ENCODE results near the gene RCAN1.
A peak's percentile ranks its signal among the peaks of the same experiment; 100 is the strongest.

The RCAN1 gene

DNA sequence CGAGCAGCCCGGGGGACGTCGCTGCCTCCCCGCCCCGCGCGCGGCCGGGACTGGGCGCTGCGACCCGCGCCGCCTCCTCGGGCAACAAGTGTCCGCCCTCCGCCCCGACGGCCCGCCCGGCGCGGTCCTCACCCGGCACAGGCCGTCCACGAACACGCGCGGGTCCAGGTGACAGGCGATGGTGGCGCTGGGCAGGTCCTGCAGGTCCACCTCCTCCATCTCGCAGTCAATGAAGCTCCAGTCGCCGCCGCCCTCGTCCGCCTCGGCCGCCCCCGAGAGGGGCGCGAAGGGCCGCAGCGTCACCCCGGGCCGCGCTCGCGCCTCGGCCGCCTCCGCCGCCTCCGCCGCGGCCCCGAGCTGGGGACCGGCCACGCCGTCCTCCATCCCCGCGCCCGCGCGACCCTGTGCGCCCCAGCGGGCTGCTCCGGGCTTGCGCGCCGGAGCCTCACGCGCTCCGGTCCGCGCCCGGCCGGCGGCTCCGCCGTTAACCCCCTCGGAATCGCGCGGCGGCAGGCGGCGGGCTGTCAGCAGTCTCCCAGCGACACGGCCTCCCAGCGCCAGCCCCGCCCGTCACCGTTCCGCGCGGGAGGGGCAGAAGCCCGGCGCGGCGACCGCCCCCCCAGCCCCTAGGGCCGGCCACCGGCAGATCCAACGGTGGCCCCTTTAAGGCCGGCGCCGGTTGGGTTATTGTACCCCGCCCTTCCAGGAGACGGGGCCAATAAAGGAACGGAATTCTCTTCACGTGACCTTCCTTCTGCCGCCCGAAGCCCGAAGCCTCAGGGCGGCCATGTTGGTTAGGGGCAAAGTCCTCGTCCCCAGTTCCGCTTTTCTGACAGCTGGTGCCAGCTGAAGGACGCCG, at the start of gene RCAN1:
TSS of gene RCAN1 (minus strand) at position 486 of the 859 bp plus-strand sequence. CDS start at position 384, 102 bp downstream.
- Mint-ChIP-seq H3K27ac (peak within 1 kb of the TSS; percentile 96), H3K36me3 (no peaks in the 10 kb centered on the region), H3K27me3 (peaks cover under 1% of the 10 kb centered on the region), H3K9me3 (no peaks in the 10 kb centered on the region), H3K4me3 (peak within 1 kb of the TSS; percentile 90), H3K4me1 (peaks cover 27% of the 10 kb centered on the region)

DNA sequence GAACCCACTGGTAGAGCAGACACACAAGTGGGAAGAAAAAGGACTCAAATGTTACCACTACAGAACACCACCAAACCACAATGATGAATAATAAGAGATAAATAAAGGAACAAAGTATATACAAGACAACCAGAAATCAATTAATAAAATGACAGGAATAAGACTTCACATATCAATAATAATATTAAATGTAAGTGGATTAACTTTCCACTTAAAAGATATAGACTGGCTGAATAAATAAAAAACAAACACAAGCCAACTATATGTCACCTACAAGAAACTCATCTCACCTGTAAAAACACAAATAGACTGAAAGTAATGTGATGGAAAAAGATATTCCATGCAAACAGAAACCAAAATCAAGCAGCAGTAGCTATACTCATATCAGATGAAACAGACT, 46.9 kb upstream of the RCAN1 start:
- Mint-ChIP-seq H3K27ac (no peak overlapping the region), H3K36me3 (peaks cover 4% of the 10 kb centered on the region), H3K9me3 (peaks cover 22% of the 10 kb centered on the region), H3K4me3 (no peak overlapping the region), H3K4me1 (no peaks in the 10 kb centered on the region), H3K27me3 (peaks cover 20% of the 10 kb centered on the region)

DNA sequence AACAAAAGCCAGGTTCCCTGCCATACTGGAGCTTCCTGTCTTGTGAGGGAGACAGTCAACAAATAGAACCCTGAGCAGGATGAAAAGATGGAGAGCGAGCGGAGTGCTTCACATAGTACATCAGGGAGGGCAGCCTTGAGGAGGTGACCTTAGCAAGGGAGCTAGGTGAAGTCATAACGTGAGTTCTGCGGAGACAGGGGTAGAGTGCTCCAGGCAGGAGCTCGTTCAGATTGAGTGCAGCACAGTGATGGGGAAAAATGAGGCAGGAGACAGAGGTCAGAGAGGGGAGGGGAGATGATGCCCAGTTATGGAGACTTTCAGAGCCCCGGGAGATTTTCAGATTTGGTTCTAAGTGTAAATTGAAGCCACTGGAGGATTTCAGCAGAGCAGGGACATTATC, 38.6 kb upstream of the RCAN1 start:
- Mint-ChIP-seq H3K9me3 (no peaks in the 10 kb centered on the region), H3K27ac (no peak overlapping the region), H3K4me3 (no peak overlapping the region), H3K27me3 (peaks cover 20% of the 10 kb centered on the region), H3K36me3 (no peaks in the 10 kb centered on the region), H3K4me1 (no peaks in the 10 kb centered on the region)

DNA sequence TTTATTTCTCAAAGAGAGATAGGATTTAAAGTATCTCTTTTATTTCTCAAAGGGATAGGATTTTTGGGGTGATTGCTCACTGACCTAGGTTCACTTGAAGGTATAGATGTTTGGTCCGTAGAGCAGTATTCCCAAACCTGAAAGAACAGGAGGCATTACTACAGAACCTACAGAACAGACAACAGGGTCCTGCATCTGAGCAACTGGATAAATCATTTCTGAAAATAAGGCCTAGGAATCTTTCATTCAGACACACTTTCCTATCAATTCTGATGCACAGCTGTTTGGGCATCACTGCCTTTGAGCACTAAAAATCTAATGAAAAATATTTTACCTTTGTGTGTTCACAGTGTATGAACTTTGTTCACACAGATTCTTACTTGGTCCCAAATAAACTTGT, 36.7 kb upstream of the RCAN1 start:
- no peaks in the 10 kb centered on the region for H3K4me1 Mint-ChIP-seq
- no peak overlapping the region for H3K4me3 Mint-ChIP-seq
- H3K36me3 Mint-ChIP-seq: no peaks in the 10 kb centered on the region
- H3K27ac Mint-ChIP-seq: no peak overlapping the region
- H3K9me3 Mint-ChIP-seq: no peaks in the 10 kb centered on the region
- peaks cover 11% of the 10 kb centered on the region for H3K27me3 Mint-ChIP-seq

DNA sequence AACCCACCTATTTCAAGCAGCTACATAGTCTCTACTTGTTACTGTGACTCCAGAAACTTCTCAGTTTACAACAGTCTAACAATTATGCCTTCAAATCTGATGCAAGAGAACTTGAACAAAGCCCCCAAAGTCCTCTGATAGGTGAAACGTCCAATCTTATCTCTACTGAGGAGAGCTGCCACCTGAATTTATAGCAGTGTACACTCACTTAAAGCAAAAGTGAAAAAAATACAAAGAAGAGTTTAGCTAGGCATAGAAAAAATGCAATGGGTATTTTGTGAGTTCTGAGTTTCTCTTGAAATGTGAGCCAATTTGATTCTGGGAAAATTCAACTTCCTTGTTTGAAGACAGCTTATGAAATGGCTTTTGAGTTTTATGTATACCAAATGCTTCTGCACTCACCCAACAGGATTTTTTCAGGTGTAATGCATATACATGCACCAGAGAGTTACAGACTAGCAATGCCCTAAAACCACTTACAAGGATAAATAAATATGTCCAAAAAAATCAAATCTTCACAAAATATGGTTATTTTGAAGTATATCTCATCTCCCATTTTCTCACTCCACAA, 36.0 kb upstream of the RCAN1 start:
- H3K4me1 Mint-ChIP-seq: no peaks in the 10 kb centered on the region
- no peak overlapping the region for H3K27ac Mint-ChIP-seq
- no peaks in the 10 kb centered on the region for H3K9me3 Mint-ChIP-seq
- peaks cover 8% of the 10 kb centered on the region for H3K27me3 Mint-ChIP-seq
- H3K36me3 Mint-ChIP-seq: no peaks in the 10 kb centered on the region
- H3K4me3 Mint-ChIP-seq: no peak overlapping the region

DNA sequence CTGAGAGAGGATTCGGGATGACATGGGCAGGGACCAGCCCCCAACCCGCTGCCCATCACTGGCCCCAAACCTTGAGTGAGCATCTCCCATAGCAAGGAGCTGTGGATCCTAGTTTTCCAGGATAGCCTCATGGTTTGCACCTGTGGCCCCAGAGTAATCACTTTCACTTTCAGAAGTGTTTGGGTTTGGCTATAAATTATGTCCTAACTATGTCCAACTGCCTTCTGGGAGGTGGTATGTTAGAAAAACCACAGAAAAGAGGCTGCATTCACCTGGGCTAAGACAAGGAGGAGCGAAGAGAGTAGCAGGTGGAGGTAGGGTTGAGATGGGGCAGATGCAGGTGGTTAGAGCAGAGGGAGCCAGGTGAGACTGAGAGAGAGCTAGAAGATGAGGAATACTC, 34.5 kb upstream of the RCAN1 start:
- peaks cover 8% of the 10 kb centered on the region for H3K27me3 Mint-ChIP-seq
- H3K4me3 Mint-ChIP-seq: no peak overlapping the region
- no peaks in the 10 kb centered on the region for H3K36me3 Mint-ChIP-seq
- H3K9me3 Mint-ChIP-seq: no peaks in the 10 kb centered on the region
- H3K4me1 Mint-ChIP-seq: no peaks in the 10 kb centered on the region
- peak overlapping the region; percentile 24 for H3K27ac Mint-ChIP-seq

DNA sequence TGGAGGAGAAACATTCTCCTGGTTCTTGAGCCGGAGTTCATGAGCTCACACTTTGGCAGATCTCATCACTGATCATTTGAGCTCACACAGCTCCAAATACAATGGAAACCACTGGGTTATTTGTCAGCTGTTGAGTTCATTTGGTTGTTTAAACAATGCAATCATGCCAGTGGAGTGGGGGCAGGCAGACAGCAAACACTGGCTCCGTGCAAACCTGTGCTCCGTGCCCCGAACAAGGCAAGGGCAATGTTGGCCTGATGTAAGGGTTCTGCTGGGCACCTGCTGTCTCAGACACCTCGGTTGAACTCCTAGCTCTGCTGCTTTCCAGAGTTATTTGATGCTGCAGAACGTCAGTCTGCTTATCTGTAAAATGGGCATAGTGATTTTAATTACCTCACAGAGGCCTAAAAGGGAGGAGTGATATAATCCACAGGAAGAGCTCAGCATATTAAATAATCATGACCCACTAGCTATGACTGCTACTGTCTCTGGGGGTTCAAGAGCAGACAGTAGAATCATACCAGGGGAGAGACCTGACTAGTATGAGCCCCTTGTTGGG, 33.9 kb upstream of the RCAN1 start:
- Mint-ChIP-seq H3K4me1 (no peaks in the 10 kb centered on the region), H3K36me3 (no peaks in the 10 kb centered on the region), H3K27ac (no peak overlapping the region), H3K4me3 (no peak overlapping the region), H3K27me3 (peaks cover 8% of the 10 kb centered on the region), H3K9me3 (no peaks in the 10 kb centered on the region)

DNA sequence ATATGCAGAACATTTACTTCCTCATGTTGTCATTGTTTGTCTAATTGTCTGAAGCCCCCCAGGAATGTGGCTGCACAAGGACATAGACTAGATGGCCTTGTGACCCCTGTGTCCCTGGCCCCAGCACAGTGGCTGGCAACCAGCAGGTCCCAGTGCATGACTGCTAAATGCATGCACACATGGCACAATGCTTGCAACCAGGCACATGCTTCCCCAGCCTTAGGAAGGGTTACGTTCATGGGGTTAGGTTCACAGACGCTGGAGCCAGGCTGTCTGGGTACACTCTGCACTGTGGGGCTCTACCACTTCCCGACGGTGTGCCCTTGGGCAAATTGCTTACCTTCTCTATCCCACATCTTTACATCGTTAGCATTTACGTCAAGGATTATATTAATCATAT, 32.6 kb upstream of the RCAN1 start:
- peaks cover 3% of the 10 kb centered on the region for H3K27me3 Mint-ChIP-seq
- no peaks in the 10 kb centered on the region for H3K36me3 Mint-ChIP-seq
- no peak overlapping the region for H3K27ac Mint-ChIP-seq
- H3K4me1 Mint-ChIP-seq: no peaks in the 10 kb centered on the region
- H3K4me3 Mint-ChIP-seq: no peak overlapping the region
- no peaks in the 10 kb centered on the region for H3K9me3 Mint-ChIP-seq

GRCh38 chr21:34644825-34645224, 29.9 kb upstream of the RCAN1 start:
- H3K9me3 Mint-ChIP-seq: no peaks in the 10 kb centered on the region
- peaks cover 1% of the 10 kb centered on the region for H3K27me3 Mint-ChIP-seq
- peaks cover 12% of the 10 kb centered on the region for H3K4me1 Mint-ChIP-seq
- H3K4me3 Mint-ChIP-seq: no peak overlapping the region
- no peaks in the 10 kb centered on the region for H3K36me3 Mint-ChIP-seq
- no peak overlapping the region for H3K27ac Mint-ChIP-seq

DNA sequence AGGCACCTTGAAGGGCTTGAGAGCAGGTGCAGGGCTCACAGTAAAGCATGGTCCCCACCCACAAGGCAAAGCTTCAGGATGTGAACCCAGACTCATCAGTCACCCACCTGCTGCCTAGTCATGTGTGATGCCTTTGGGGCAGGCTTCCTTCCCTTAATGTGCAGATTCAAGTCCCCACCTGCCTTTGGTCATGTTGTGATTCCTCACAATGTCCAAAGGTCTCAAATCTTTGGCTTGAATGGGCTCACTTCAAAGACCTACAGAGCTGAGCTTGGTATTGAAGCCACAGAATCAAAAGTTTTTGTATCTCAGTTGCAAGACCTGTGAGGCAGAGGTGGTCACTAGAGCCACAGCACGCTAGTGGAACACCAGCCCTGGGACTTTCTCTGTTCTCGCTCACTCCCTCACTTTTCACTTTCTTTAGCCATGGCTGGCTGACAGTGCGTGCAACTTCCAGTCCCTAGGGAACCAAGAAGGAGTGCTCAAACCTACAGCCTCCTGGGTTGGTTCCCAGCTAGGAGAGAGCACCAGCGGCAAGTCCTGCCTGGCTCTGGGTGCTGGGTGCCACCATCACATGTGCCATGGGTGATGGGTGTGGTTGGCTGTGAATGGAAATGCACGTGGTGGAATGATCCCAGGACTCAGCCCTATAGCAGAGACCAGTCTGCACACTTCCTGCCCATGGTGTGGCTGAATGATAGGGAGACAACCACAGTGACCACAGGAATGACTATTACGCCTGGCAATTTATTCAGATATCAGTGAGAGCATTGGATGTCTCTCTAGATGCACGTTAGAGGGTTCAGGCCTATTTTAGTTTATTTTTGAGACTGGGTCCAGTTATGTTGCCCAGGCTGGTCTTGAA, 27.5 kb upstream of the RCAN1 start:
- Mint-ChIP-seq H3K9me3 (no peaks in the 10 kb centered on the region), H3K4me3 (no peak overlapping the region), H3K27ac (no peak overlapping the region)

GRCh38 chr21:34640858-34641257, 25.9 kb upstream of the RCAN1 start:
- H3K4me3 Mint-ChIP-seq: peak overlapping the region; percentile 54
- H3K27me3 Mint-ChIP-seq: no peaks in the 10 kb centered on the region
- no peaks in the 10 kb centered on the region for H3K9me3 Mint-ChIP-seq
- H3K4me1 Mint-ChIP-seq: peaks cover 13% of the 10 kb centered on the region
- H3K36me3 Mint-ChIP-seq: no peaks in the 10 kb centered on the region
- peak overlapping the region; percentile 27 for H3K27ac Mint-ChIP-seq

More for the DNA sequence above, 27.5 kb upstream of the RCAN1 start:
- no peaks in the 10 kb centered on the region for H3K36me3 Mint-ChIP-seq
- H3K27me3 Mint-ChIP-seq: no peaks in the 10 kb centered on the region
- peaks cover 13% of the 10 kb centered on the region for H3K4me1 Mint-ChIP-seq

- Mint-ChIP-seq H3K4me3 (peak overlapping the region; percentile 56), H3K4me1 (peaks cover 13% of the 10 kb centered on the region), H3K27ac (peak overlapping the region; percentile 27), H3K27me3 (no peaks in the 10 kb centered on the region), H3K36me3 (no peaks in the 10 kb centered on the region), H3K9me3 (no peaks in the 10 kb centered on the region)
Observed at GRCh38 chr21:34639882-34640788, 25.2 kb upstream of the RCAN1 start.

DNA sequence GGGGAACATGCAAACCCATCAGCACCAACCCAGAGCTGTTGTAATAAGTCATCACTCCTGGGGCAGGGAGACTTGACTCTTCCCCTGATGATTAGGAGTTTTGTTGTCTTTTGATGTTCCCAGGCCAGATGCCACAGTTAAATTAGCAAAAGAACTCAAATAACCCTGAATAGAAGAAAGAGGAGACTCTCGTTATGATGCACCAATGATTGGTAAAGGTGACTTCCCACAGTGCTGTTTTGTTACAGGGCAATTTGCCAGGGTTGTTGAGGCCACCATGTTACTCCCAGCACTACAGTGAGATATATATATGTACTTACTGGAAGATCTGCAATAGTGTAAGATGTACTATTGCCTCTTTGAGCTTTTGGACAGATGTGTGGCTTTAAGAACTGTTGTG, 24.3 kb upstream of the RCAN1 start:
- no peaks in the 10 kb centered on the region for H3K9me3 Mint-ChIP-seq
- no peak overlapping the region for H3K27ac Mint-ChIP-seq
- H3K27me3 Mint-ChIP-seq: no peaks in the 10 kb centered on the region
- H3K4me1 Mint-ChIP-seq: peaks cover 13% of the 10 kb centered on the region
- H3K4me3 Mint-ChIP-seq: no peak overlapping the region
- H3K36me3 Mint-ChIP-seq: no peaks in the 10 kb centered on the region

- H3K27ac Mint-ChIP-seq: no peak overlapping the region
- H3K36me3 Mint-ChIP-seq: no peaks in the 10 kb centered on the region
- H3K4me3 Mint-ChIP-seq: no peak overlapping the region
- H3K4me1 Mint-ChIP-seq: peaks cover 13% of the 10 kb centered on the region
- no peaks in the 10 kb centered on the region for H3K9me3 Mint-ChIP-seq
- no peaks in the 10 kb centered on the region for H3K27me3 Mint-ChIP-seq
Observed at GRCh38 chr21:34636961-34637360, 22.0 kb upstream of the RCAN1 start.

- H3K36me3 Mint-ChIP-seq: no peaks in the 10 kb centered on the region
- no peaks in the 10 kb centered on the region for H3K9me3 Mint-ChIP-seq
- no peak overlapping the region for H3K27ac Mint-ChIP-seq
- H3K4me1 Mint-ChIP-seq: peaks cover 6% of the 10 kb centered on the region
- no peaks in the 10 kb centered on the region for H3K27me3 Mint-ChIP-seq
- no peak overlapping the region for H3K4me3 Mint-ChIP-seq
Observed at GRCh38 chr21:34635307-34635706, 20.4 kb upstream of the RCAN1 start.
